LNCaP clone FGC (cell line): Measurements from ENCODE around the gene ZKSCAN1.
"Not testable (repeated sequence)": the region's sequence is repeated elsewhere in the genome, so short reads cannot be mapped to it uniquely, and the experiment has no call there.

Experiments used
- DNase-seq: peaks from one replicate; pipeline ENCODE4 v3.0.0-alpha.2; 2011; ENCODE audit warnings: low read depth
- H3K4me3 ChIP-seq: 2 replicates; pipeline ENCODE4 v1.5.1; 2011; ENCODE audit warnings: mild to moderate bottlenecking, low read depth, low read length, control low read depth
- TF ChIP-seq, protein P1 (sequence below): IDR thresholded peaks from 2 replicates; pipeline ENCODE4 v1.5.1; 2012; ENCODE audit warnings: mild to moderate bottlenecking; ENCODE audit not compliant: control insufficient read depth, insufficient read depth; ENCODE audit errors: extremely low read depth

Gene ZKSCAN1

DNA sequence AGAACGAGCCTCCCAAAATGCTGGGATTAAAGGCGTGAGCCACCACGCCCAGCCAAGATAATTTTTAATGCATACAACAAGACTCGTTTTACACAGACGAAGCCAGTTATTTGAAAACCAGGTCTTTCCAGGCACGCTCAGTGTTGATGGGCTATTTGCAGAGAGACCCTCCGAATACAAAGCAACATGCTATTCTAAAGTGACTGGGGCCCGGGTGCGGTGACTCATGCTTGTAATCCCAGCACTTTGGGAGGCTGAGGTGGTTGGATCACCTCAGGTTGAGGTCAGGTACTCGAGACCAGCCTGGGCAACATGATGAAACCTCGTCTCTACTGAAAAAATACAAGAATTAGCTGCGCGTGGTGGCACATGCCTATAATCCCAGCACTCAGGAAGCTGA, 38.8 kb upstream of the ZKSCAN1 start:
- TF ChIP-seq, protein P1, sequence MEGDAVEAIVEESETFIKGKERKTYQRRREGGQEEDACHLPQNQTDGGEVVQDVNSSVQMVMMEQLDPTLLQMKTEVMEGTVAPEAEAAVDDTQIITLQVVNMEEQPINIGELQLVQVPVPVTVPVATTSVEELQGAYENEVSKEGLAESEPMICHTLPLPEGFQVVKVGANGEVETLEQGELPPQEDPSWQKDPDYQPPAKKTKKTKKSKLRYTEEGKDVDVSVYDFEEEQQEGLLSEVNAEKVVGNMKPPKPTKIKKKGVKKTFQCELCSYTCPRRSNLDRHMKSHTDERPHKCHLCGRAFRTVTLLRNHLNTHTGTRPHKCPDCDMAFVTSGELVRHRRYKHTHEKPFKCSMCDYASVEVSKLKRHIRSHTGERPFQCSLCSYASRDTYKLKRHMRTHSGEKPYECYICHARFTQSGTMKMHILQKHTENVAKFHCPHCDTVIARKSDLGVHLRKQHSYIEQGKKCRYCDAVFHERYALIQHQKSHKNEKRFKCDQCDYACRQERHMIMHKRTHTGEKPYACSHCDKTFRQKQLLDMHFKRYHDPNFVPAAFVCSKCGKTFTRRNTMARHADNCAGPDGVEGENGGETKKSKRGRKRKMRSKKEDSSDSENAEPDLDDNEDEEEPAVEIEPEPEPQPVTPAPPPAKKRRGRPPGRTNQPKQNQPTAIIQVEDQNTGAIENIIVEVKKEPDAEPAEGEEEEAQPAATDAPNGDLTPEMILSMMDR = no peak
- no peak for DNase-seq
- no peak overlapping the region for H3K4me3 ChIP-seq

DNA sequence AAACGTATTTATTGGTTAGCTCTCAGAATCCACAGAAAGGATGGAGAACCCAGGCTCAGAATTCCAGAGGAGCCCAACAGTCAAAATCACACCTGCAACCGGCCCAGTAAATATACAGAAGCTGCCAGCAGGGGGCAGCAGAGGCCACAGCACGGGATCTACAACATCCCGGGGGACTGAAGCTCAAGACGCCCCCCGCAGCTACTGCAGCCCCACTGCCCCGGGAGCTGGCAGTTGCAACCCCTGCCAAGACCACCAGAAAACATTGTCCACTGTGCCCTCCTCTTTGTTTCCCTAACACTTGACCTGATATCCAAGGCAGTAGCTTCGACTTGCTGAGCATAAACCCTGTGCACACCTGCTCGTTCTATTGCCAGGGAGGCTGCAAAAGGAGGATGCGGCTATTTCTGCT, 35.6 kb upstream of the ZKSCAN1 start:
- not testable (repeated sequence) for DNase-seq
- 0 out of 2 replicates have a peak overlapping the region, but pooled peaks have one; percentile 9 for H3K4me3 ChIP-seq
- TF ChIP-seq, protein P1 = peak; percentile 49

DNA sequence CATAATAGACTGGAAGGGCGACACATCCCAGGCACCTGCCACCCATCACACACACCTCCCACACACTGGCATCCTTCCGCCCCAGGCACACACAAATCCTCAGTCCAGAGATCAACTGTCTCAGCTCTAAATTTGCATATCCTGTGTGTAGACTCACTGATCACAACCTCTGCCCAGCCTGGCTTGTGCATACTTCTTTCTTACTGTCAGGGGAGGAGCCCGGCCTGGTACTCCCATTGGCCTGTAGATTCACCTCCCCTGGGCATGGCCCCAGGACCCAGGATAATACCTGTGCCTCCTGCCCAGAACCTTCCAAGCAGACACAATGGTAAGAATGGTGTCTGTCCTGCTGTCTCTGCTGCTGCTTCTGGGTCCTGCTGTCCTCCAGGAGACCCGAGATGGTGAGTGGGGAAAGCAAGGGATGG, 34.9 kb upstream of the ZKSCAN1 start:
- peak; percentile 40 for DNase-seq
- peak overlapping the region; percentile 40 for H3K4me3 ChIP-seq

DNA sequence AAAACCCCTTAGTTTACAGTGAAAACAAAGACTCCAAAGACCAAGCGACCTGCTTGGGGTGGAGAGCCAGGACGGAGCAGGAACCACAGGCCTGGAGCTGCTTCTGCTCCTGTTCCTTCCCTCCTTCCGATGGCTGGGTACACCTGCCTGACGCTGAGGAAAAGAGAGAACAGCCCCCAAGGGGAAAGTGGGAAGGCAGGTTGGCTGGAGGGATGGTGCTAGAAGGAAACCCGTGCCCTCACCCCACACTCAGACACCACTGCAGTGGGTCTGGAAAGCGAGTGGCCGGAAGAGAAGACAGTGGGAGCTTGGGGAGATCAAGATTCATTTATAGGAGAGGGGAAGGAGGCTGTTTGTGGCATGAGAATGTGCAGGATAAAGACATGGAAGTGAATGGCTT, 34.3 kb upstream of the ZKSCAN1 start:
- not testable (repeated sequence) for DNase-seq
- peak overlapping the region; percentile 40 for H3K4me3 ChIP-seq

DNA sequence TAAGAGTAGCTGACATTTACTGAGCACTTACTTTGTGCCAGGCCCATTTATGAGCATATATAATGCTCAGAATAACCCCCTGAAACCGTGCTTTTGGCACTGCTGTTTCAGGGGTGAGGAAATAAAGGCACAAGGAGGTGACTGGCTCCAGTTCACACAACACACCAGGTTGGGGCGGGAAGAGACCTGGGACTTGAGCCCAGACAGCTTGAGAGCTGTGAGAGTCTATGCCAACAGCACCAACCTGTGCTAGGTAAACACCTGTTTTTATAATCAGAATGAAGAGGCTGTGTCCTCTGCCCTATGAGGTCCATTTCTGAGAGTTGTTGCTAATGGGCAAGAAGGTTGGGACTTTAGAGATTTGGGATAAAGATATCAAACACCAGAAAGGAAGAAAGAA, 30.8 kb upstream of the ZKSCAN1 start:
- H3K4me3 ChIP-seq = no peak overlapping the region
- TF ChIP-seq, protein P1 = no peak
- DNase-seq = no peak

DNA sequence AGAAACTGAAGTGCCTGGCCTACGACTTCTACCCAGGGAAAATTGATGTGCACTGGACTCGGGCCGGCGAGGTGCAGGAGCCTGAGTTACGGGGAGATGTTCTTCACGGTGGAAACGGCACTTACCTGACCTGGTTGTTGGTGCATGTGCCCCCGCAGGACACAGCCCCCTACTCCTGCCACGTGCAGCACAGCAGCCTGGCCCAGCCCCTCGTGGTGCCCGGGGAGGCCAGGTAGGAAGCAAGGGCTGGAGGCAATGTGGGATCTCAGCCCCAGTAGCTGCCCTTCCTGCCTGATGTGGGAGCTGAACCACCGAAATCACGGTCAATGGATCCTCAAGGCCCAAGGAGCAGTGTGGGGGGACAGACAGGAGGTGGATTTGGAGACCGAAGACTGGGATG, 28.1 kb upstream of the ZKSCAN1 start:
- not testable (repeated sequence) for DNase-seq, H3K4me3 ChIP-seq

DNA sequence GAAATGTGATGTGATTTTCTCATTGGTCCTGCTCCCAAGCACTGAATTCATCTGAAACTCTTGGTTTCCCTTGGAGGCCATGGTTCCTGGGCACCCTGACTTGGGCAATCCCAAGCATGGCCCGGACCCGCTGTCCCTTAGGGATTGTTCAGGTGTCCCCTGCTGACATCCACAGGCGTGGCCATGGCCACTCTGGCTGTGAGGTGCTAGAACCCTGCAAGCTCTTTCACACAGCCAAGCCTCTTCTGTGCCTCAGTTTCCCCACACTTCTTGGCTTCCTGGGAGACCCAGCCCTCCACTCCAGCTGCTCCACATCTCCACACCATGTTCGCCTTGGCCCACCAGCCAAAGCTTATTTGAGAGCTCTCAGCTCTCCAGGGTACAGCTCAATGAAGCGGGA, 27.6 kb upstream of the ZKSCAN1 start:
- TF ChIP-seq, protein P1 = no peak
- no peak overlapping the region for H3K4me3 ChIP-seq
- no peak for DNase-seq

DNA sequence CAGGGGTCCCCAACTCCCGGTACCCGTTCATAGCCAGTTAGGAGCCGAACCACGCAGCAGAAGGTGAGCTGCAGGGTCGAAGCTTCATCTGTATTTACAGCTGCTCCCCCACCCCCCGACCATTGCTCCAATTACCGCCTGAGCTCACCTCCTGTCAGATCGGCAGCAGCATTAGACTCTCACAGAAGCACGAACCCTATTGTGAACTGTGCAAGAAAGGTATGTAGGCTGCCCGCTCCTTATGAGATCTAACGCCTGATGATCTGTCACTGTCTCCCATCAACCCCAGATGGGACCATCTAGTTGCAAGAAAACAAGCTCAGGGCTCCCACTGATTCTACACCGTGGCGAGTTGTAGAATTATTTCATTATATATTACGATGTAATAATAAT, 24.9 kb upstream of the ZKSCAN1 start:
- no peak for DNase-seq
- TF ChIP-seq, protein P1 = no peak
- no peak overlapping the region for H3K4me3 ChIP-seq

DNA sequence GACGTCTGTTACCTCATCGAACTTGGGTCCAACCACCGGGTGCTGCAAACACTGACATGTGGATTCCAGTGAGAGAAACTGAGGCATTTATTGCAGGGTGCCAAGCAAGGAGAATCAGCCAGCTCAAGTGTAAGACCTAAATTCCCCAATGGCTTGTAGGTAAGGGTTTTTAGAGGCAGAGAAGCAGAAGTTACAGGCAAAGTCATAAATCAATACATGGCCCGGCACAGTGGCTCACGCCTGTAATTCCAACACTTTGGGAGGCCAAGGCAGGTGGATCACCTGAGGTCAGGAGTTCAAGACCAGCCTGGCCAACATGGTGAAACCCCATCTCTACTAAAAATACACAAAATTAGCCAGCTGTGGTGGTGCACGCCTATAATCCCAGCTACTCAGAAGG, 23.9 kb upstream of the ZKSCAN1 start:
- DNase-seq, H3K4me3 ChIP-seq: not testable (repeated sequence)
